PC-3 (cell line): ENCODE measurements around the gene PM20D2. TPM values are rescaled to one million over a fixed set of nuclear protein-coding genes. Genes with fewer than 3 reads are reported as not detected.

ENCODE experiments used
- ATAC-seq: fragments of 200-7000 bp; cut with Tn5 transposase; 2 replicates; pipeline ENCODE4 v1.9.1; 2020; ENCODE audit warnings: mild to moderate bottlenecking, moderate library complexity
- BruUV-seq: library from RNA; stranded (reverse); fragments of 400-500 nt; replicated peaks from 2 replicates; lab custom pipeline; 2021; lab: Mats Ljungman, UMichigan
- CTCF ChIA-PET: fragments of 300-600 bp; sonication (Branson Sonifier 250); formaldehyde crosslinking; loops from one replicate; lab custom pipeline; 2022; ENCODE audit warnings: antibody characterized with exemption; lab: Charles Lee
- POLR2A ChIA-PET: fragments of 300-600 bp; sonication (Branson Sonifier 250); formaldehyde crosslinking; loops from one replicate; lab custom pipeline; 2022; ENCODE audit warnings: antibody characterized with exemption; ENCODE audit not compliant: unreplicated experiment; lab: Charles Lee
- DNase-seq: peaks from one replicate; pipeline ENCODE4 v3.0.0-alpha.2; 2015
- H2AFZ ChIP-seq: fragments of 300-600 bp; sonication (generic); 2 replicates; pipeline ENCODE4 v1.6.0; 2016; ENCODE audit warnings: antibody characterized with exemption, low read length
- H3F3A ChIP-seq: fragments of 300-600 bp; sonication (generic); one replicate; pipeline ENCODE4 v1.6.0; 2017; ENCODE audit warnings: antibody characterized with exemption, low read length, control low read depth, mild to moderate bottlenecking; ENCODE audit not compliant: unreplicated experiment
- H3K27ac ChIP-seq: fragments of 300-600 bp; sonication (generic); 2 replicates; pipeline ENCODE4 v1.5.1; 2016; ENCODE audit warnings: mild to moderate bottlenecking, low read length
- H3K27me3 ChIP-seq: fragments of 300-600 bp; sonication (generic); 2 replicates; pipeline ENCODE4 v1.6.1; 2016; ENCODE audit warnings: low read length, mixed read lengths
- H3K36me3 ChIP-seq: fragments of 300-600 bp; sonication (generic); 2 replicates; pipeline ENCODE4 v1.6.1; 2016; ENCODE audit warnings: low read depth, mixed run types, low read length, mixed read lengths
- H3K4me1 ChIP-seq: fragments of 300-600 bp; sonication (generic); 2 replicates; pipeline ENCODE4 v1.5.1; 2016; ENCODE audit warnings: low read length; ENCODE audit not compliant: insufficient read depth
- H3K4me2 ChIP-seq: fragments of 300-600 bp; sonication (generic); 2 replicates; pipeline ENCODE4 v1.6.0; 2016; ENCODE audit warnings: low read length
- H3K4me3 ChIP-seq: fragments of 300-600 bp; sonication (generic); 2 replicates; pipeline ENCODE4 v1.5.1; 2016; ENCODE audit warnings: mild to moderate bottlenecking, low read length, mixed read lengths
- H3K79me2 ChIP-seq: fragments of 300-600 bp; sonication (generic); 2 replicates; pipeline ENCODE4 v1.6.1; 2017; ENCODE audit warnings: low read length, mixed read lengths
- H3K9ac ChIP-seq: fragments of 300-600 bp; sonication (generic); 2 replicates; pipeline ENCODE4 v1.6.0; 2016; ENCODE audit warnings: mild to moderate bottlenecking, low read length
- H3K9me2 ChIP-seq: fragments of 300-600 bp; sonication (generic); replicated peaks from 2 replicates; pipeline ENCODE4 v1.6.1; 2016; ENCODE audit warnings: mixed run types, low read length, mixed read lengths
- H3K9me3 ChIP-seq: fragments of 300-600 bp; sonication (generic); 2 replicates; pipeline ENCODE4 v1.6.1; 2016; ENCODE audit warnings: low read length, mixed read lengths
- H4K20me1 ChIP-seq: fragments of 300-600 bp; sonication (generic); 2 replicates; pipeline ENCODE4 v1.6.1; 2016; ENCODE audit warnings: low read length, mixed read lengths
- EZH2 ChIP-seq: fragments of 300-600 bp; sonication (generic); IDR thresholded peaks from one replicate; pipeline ENCODE4 v1.6.1; 2017; ENCODE audit warnings: antibody characterized with exemption, mild to moderate bottlenecking, low read length; ENCODE audit not compliant: unreplicated experiment
- EZH2phosphoT487 ChIP-seq: fragments of 300-600 bp; sonication (generic); IDR thresholded peaks from 2 replicates; pipeline ENCODE4 v1.6.1; 2018; ENCODE audit warnings: mild to moderate bottlenecking, antibody characterized with exemption, low read length, borderline replicate concordance
- intact Hi-C: fragments of 100-400 bp; cut with micrococcal nuclease; formaldehyde crosslinking; loops from 2 replicates; pipeline ENCODE4 v1.9.0; 2023
- total RNA-seq: library from RNA; depleted of rRNA; stranded (reverse); fragments of >200 nt; gene quantifications from 2 replicates; pipeline ENCODE4 v1.2.3, GENCODE V29; 2014
- TF ChIP-seq, protein P1 (sequence below): fragments of 300-600 bp; sonication (generic); conservative IDR thresholded peaks from 2 replicates; pipeline ENCODE4 v1.5.1; 2017; ENCODE audit warnings: antibody characterized with exemption, low read depth, mild to moderate bottlenecking, low read length

PM20D2 gene
- total RNA-seq, 1 experiment from 2014 or later, result 17.3 TPM

DNA sequence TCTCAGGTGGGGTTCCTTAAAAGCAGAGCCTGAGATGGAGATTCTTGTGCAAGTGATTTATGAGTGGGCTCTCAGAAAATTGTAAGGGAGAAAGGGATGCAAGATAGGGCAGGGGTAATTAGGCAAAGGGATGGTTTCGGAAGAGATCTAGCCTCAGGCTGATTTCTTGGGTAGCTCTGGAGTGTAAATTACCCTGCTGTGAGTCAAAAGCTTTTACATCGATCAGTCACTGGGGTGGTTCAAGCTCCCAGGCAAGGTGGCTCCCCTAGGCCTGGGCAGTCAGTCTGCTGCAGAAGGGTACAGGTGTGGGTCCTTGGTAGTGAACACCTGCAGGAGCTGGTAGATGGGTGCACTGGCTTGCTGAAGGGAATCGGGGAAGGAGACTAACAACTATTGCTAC lies 11.1 kb upstream of the PM20D2 start:
- no peaks in the 10 kb centered on the region for H3K27me3 ChIP-seq
- H3K9ac ChIP-seq, result no peak overlapping the region
- H3K79me2 ChIP-seq, result no peaks in the 10 kb centered on the region
- CTCF ChIA-PET, result no interaction called here
- POLR2A ChIA-PET, result no interaction called here
- H3K36me3 ChIP-seq, result no peaks in the 10 kb centered on the region
- intact Hi-C loops, result no loop called here
- DNase-seq, result no peak
- no peak overlapping the region for H3K4me2 ChIP-seq
- H3K4me1 ChIP-seq, result peaks cover 8% of the 10 kb centered on the region
- TF ChIP-seq EZH2phosphoT487, result no peak
- no peak for TF ChIP-seq EZH2
- TF ChIP-seq, protein P1, sequence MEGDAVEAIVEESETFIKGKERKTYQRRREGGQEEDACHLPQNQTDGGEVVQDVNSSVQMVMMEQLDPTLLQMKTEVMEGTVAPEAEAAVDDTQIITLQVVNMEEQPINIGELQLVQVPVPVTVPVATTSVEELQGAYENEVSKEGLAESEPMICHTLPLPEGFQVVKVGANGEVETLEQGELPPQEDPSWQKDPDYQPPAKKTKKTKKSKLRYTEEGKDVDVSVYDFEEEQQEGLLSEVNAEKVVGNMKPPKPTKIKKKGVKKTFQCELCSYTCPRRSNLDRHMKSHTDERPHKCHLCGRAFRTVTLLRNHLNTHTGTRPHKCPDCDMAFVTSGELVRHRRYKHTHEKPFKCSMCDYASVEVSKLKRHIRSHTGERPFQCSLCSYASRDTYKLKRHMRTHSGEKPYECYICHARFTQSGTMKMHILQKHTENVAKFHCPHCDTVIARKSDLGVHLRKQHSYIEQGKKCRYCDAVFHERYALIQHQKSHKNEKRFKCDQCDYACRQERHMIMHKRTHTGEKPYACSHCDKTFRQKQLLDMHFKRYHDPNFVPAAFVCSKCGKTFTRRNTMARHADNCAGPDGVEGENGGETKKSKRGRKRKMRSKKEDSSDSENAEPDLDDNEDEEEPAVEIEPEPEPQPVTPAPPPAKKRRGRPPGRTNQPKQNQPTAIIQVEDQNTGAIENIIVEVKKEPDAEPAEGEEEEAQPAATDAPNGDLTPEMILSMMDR, result no peak
- H2AFZ ChIP-seq, result no peak overlapping the region
- no TSS peak for BruUV-seq
- H3K27ac ChIP-seq, result no peak overlapping the region
- no peak for ATAC-seq
- no peaks in the 10 kb centered on the region for H3K9me3 ChIP-seq
- no peaks in the 10 kb centered on the region for H3F3A ChIP-seq
- H4K20me1 ChIP-seq, result no peaks in the 10 kb centered on the region
- H3K9me2 ChIP-seq, result no peaks in the 10 kb centered on the region
- H3K4me3 ChIP-seq, result no peak overlapping the region

- H2AFZ ChIP-seq, result no peak overlapping the region
- no peaks in the 10 kb centered on the region for H3K36me3 ChIP-seq
- no peaks in the 10 kb centered on the region for H4K20me1 ChIP-seq
- H3K4me3 ChIP-seq, result no peak overlapping the region
- CTCF ChIA-PET, result interaction anchor here (0.6 kb wide), 1 partner anchor 156 kb away, joined by 4 read pairs; no protein-coding TSS in a partner anchor
- ATAC-seq (no peak), DNase-seq (no peak)
- no peaks in the 10 kb centered on the region for H3K79me2 ChIP-seq
- H3K27ac ChIP-seq, result no peak overlapping the region
- no peaks in the 10 kb centered on the region for H3K27me3 ChIP-seq
- intact Hi-C loops, result no loop called here
- BruUV-seq, result no TSS peak
- TF ChIP-seq EZH2phosphoT487 (no peak), EZH2 (no peak)
- TF ChIP-seq, protein P1, result no peak
- no peak overlapping the region for H3K4me2 ChIP-seq
- peaks cover 21% of the 10 kb centered on the region for H3K4me1 ChIP-seq
- POLR2A ChIA-PET, result no interaction called here
- H3K9me3 ChIP-seq, result no peaks in the 10 kb centered on the region
- H3F3A ChIP-seq, result no peaks in the 10 kb centered on the region
- H3K9ac ChIP-seq, result no peak overlapping the region
- no peaks in the 10 kb centered on the region for H3K9me2 ChIP-seq
Measured at GRCh38 chr6:89138173-89138572, 7.7 kb upstream of the PM20D2 start.

GRCh38 chr6:89139509-89140346 lies 6.1 kb upstream of the PM20D2 start:
- intact Hi-C loops, result no loop called here
- BruUV-seq, result no TSS peak
- TF ChIP-seq EZH2 (no peak), EZH2phosphoT487 (no peak)
- TF ChIP-seq, protein P1, result no peak
- DNase-seq (peak; percentile 59), ATAC-seq (peak; percentile 87)
- H3F3A ChIP-seq, result no peaks in the 10 kb centered on the region
- 0 out of 2 replicates have a peak overlapping the region, but pooled peaks have one; percentile 20 for H3K27ac ChIP-seq
- H4K20me1 ChIP-seq, result no peaks in the 10 kb centered on the region
- H3K36me3 ChIP-seq, result no peaks in the 10 kb centered on the region
- CTCF ChIA-PET, result no interaction called here
- H3K27me3 ChIP-seq, result no peaks in the 10 kb centered on the region
- H2AFZ ChIP-seq, result 0 out of 2 replicates have a peak overlapping the region, but pooled peaks have one; percentile 7
- no peaks in the 10 kb centered on the region for H3K79me2 ChIP-seq
- POLR2A ChIA-PET, result no interaction called here
- peak overlapping the region; percentile 59 for H3K4me2 ChIP-seq
- H3K4me1 ChIP-seq, result peaks cover 27% of the 10 kb centered on the region
- H3K4me3 ChIP-seq, result no peak overlapping the region
- no peaks in the 10 kb centered on the region for H3K9me3 ChIP-seq
- no peak overlapping the region for H3K9ac ChIP-seq
- H3K9me2 ChIP-seq, result no peaks in the 10 kb centered on the region
